HTR-8/SVneo (cell line): ENCODE measurements around the gene APOM.

Source experiments
- DNase-seq: peaks from one replicate; pipeline ENCODE4 v3.0.0; 2011; ENCODE audit warnings: low spot score, mixed read lengths; ENCODE audit not compliant: insufficient read length
- FAIRE-seq: peaks from 2 replicates; lab custom pipeline; 2011; peaks lifted over from hg19 to GRCh38; lab: Jason Lieb, UNC

The APOM gene

DNA sequence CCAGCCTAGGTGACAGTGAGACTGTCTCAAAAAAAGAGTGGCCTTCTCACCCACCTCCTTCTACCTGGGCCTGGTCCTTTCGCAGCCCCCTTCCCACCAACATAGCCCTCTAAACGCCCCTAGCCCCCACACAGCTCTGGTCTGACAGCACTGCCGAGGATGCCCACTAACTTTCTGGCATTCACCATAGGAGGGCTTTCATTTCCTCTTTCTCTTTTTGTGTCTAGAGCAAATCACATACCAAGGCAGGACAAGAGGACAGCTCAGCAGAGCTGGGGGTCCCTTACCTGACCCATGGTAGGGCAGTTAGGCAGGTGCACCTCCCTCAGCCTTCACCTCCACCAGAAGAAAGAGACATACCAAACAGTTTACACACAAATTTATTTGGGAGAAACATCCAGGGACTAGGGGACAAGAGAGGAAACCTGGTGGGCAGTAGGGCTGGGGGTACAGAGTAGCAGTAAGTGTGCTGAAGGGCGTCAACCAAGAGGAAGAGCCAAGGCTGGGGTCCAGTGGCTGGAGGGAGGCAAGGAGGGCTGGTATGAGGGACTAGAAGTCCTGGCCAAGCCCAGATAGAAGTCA lies 20.7 kb downstream of the APOM start:
- no peak for FAIRE-seq

DNA sequence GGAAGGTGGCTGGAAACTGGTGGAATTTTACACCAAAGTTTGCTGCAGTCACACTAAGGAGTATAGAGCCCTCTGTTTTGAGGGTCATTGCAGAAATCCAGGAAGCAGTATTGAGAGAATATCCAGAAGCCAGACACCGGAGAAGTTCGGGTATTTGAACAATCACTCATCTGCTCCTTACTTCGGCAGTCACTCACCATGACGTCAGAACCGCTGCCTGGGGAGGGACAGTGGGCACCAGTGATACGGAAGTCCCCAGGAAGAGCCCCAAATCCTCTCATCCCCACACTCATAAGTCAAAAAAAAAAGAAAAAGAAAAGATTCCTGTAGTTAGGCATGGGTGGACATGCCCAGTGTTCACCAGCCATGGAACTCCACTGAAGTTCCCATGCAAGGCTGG lies 21.2 kb downstream of the APOM start:
- FAIRE-seq = no peak

More for the DNA sequence above, 20.7 kb downstream of the APOM start:
- DNase-seq = no peak

DNA sequence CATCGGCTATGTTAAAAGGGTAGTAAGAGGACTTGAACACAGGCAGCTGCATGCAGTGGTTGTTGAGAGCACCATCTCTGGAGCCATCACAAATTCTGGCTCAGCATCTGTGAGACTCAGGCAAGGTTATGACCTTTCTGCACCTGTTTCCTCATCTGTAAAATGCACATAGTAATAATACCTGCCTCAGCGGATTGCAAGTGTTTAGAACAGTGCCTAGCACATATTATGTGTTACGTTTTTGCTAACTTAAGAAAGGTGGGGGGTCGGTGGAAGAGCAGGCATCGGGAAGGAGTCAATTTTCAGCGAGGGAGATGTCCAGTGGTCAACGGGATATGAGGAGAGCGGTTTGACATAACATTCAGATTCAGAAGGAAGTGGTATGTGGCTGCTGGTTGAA lies 22.3 kb downstream of the APOM start:
- FAIRE-seq (no peak), DNase-seq (no peak)

More for the DNA sequence above, 21.2 kb downstream of the APOM start:
- no peak for DNase-seq

DNA sequence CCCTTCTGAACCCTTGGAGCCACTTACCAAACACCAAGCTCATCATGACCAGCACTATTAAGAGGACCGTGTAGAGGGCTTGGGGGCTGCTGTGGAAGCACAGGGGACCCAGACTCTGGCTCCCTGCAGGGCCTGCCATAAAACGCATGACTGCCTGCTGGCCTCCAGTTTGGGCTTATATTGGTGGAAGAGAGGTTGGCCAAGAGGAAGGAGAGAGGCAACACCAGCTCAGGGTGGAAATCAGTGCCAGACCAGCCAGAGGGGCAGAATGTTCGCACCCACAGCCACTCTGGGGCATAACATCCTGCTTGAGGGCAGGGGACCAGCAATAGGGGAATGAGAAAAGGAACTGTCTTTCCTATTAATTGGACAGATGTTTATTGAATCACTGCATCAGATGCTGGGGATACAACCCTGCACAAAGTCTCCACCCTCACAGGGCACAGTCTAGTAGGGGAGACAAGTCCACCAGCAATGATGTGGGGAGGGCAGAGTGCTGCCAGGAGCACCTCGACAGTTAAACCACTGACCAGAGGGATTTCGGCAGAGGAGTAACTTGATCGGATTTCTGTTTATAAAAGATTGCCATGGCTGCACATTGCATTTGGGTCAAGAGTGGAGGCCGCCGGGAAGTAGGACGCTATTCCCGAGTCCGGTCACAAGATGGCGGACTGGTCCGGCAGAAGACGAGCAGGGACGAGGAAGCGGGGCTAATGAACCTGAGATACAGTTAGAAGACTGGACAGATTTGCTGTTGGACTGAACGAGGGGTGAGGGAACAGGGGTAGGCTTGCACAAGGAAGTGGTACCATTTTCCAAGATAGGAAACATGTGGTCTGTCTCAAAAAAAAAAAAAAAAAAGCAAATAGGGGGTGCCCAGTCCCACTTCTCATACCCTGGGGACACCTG lies 24.8 kb downstream of the APOM start, which contains the start of gene LY6G5C:
Gene LY6G5C, minus strand, starts transcription at position 842 of the 909 bp plus-strand sequence. Its CDS starts 694 bp downstream, at position 148.
- FAIRE-seq = peak; percentile 93
- DNase-seq = peak; percentile 84

DNA sequence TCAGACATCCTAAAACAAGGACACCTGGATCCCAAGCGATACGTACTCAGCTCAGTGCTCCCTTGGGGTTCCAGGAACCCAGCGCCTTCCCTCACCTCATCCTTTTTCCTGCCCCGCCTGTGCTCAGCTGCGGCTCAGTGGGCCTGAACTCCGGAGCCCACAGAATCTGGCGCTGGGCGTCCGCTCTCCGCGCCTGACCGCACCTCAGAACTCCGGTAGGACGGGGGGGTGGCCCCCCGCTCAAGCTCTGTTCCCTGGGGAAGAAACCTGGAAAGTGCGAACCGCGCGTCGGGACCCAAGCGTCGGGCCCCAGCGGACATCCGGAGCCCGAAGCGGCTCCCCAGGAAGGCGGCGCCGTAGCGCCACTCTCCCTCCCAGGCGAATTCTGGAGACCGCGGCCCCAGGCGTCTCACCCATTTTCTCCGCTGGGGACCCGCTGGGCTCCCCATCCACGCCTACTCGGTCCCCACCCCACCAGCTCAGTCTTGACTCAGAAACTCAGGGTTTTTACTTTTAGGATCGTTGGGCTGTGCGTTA lies 25.5 kb downstream of the APOM start:
- DNase-seq (no peak), FAIRE-seq (no peak)

DNA sequence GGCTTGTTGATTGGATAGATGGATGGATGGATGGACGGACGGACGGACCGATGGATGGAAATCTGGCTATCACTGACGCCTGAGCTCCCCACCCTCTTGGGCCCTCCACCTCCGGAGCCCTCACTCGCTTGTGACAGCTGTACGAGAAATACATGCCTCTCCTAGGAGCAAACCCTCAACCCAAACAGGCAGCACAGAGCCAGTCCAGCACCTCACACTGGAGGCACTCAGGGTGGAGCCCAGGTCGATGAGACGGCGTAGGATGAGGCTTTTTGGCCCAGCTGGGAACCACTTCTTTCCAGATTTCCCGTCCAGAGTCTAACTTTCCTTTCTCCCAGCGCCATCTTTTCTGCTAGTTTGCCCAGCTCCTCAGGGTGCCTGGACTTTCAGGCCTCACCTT lies 27.9 kb downstream of the APOM start:
- no peak for DNase-seq
- FAIRE-seq = no peak

DNA sequence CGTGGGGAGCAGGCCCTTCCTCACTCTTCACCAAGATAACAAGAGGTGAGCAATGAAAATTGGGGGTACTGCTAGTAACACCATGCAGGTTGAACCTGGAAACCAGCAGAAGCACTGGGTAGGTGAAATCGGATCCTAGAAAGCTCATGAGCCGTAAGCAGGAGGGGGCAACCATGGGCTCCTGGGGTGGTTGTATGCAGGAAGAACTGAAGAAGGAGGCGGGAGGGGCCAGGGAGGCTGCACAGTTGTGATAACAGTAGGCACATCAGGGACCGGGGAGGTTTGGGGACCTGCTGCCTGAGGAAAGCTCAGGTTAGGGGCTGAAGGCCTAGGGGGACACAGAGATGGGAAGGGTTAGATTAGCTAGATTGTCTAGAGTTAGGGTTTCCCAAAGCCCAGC lies 30.8 kb downstream of the APOM start:
- FAIRE-seq = no peak
- DNase-seq = no peak

DNA sequence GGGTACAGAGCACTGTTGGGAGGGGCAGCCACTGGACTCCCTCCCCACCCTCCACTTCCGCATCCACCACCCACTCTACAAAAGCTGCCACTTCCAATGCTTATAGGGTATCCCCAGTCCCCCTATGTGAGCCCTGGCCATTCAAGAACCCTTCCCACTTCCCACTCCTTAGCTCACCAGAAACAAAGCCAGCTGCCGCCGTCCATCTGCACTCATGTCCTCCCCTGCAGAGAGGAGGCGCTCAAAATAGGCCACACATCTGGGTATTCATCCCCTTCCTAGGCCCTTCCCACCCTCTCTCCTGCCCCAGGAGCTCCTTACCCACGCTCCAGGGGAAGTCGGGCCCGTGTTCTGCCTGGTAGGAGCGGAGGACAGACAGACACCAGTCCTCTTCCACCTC lies 31.6 kb downstream of the APOM start:
- no peak for DNase-seq
- no peak for FAIRE-seq

DNA sequence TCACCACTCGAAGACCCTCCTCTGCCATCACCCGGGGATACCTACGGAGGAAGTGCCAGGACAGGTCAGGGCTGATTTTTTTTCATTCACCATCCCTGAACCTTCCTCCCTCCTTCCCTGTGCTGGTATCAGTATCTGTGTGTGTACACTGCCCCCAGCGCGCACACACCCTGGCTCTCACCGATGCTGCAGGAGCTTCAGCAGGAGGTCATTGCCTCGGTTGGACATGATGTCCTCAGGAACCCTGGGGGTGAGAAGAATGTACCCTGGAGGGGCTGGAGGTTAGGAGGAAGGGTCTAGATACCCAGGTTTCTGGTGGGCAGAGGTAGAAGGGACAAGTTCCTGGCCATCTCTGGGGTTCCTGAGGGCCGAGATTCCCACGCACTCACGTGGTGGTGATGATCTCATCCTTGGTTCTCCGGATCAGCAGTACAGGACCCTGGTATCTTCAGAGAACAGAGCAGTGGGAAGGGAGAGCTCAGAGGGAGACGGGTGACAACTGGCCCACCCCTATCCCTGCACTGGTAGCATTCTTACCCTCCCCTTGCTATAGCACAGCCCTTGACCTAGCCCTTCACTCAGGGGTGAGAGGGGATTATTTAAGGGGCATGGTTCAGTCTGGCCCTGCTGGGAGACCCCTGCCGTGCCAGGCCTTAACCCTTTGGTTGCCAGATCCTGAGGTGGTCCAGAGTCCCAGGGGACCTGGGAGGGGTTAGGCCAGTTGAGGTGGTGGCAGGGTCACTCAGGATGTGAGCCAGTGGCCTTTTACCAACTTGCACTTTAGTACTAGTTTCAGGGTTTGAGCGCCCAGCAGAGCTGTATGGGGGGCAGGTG lies 32.4 kb downstream of the APOM start:
- FAIRE-seq (no peak), DNase-seq (no peak)

DNA sequence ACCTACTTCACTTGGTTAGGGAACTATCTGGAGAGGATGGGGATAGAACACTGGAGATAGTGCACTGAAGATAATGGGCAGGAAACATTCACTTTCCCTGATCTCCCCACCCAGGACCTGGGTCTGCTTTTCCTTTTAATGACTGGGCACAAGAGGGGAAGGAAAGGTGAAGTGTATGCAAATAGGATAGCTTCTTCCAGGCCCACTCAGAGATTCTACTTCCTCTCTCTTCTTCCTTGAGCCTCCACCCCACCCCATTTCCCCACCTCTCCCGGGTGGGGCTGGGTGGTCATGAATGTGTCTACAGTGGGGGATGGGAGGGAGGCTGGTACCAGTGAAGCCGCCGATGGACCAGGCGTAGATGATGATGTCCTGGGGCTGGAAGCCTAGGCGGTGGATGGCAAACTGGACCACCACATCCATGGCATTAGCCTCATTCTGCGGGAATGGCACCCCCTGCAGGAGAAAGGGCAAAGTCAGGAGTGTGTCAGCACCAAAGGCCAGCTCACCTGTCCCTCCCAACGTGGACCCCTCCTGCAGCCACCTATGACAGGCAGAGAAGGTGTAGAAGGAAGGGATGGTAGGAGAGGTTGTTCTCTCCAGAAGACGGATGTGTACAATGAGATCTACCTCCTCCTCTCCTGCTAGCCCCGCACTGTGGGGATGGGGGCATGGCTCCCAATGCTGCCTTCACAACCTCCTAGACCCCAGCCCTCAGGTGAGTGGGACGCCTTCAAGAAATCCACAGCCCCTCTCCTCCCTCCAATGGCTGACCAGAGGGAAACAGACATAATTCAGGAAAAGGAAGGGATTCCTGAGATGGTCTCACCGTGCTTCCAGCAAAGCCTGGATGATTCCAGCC lies 33.8 kb downstream of the APOM start:
- DNase-seq (no peak), FAIRE-seq (no peak)

DNA sequence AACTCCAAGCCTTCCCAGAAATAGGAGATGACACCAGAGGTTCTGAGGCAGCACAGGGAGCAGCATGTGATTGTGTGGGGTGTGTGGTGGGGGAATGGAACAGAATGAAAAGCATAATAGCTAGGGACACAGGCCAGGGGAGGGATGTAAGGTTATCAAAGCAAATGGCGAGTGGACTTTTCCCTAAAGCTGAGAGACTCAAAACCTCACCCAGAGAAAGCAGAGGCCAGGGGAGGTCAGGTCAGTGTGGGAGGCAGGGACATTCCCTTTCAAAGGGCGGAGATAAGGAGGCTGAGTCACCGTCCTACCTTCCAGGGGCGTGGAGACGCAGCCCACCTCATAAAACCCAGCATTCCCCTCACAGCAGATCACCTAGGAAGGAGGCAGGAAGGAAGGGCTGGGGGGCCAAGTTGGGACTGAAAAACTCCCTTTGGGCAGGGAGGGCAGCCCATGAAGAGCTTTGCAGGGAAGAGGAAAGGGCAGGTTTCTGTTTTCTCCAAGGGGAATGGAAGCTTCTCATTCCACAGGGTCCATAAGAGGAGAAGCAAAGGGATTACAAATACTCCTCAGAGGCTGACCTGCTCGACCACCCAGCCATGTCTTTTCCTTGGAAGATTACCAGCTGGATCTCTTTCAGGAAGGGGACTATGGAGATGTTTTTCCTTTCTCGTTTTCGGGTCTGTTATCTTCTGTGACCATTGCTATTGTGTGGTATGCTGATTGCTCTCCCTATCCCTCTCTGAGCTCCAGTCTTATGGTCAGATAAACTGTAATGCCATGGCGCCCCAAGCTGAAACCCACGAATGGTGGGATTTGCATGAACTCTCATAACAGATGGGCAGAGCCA lies 34.8 kb downstream of the APOM start:
- DNase-seq = no peak
- no peak for FAIRE-seq

DNA sequence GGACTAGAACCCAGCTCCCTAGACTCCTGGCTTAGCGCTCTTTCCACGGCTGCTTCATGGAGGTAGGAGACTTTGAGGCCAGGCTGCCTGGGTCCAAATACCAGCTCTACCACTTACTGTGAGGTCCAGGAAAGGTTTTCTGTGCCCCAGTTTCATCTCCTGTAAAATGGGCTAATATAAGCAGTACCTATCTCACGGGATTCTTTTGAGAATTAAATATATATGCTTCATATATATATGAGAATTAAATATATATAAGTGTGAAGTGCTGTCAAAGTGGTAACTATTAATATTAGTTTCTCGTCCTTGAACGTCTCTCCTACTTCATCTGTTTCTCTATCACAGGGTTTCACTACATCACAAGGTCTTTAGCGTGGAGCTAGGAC lies 35.4 kb downstream of the APOM start:
- DNase-seq (no peak), FAIRE-seq (no peak)

DNA sequence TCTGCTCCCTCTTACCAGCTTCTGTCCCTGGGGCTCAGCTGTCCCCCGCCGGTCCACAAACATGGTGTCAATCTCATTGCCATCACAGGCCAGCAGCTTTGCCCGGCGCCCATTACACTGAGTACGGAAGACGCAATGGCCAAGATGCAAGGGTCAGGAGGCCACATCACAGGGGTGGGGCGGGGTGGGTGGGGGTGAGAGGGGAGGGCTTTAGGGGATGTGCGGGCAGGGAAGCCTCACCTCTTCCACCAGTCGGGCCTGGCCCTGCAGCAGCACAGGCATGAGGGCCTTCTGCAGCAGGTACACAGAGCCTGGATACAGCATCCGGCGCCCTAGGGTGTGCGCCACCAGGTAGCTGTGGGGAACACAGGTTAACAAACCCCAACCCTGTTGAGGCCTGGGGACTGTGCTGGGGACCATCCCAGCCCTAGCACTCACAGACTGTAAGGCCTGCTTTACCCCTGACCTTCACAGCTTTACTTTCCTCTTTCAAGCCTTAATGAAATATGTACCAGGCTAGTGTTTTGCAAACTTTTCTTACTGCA lies 35.9 kb downstream of the APOM start:
- FAIRE-seq = no peak
- no peak for DNase-seq

DNA sequence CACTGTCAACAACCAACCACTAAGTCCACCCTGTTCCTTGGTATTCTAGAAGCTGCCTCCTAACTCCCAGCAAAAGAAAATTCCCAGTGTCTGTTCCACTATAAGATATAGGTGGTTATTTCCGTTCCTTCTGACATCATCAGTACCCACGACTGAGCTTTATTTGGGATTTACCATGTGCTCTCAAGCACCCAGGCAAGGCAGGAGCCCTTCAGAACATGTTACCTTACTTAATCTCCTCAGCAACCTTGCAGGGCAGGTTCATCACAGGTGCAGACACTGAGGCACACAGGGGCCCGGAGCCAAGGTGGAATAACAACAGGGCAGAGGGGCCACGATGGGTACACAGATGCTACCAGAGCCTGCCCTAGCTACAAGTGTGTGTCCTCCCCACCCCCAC lies 36.7 kb downstream of the APOM start:
- FAIRE-seq (no peak), DNase-seq (no peak)

DNA sequence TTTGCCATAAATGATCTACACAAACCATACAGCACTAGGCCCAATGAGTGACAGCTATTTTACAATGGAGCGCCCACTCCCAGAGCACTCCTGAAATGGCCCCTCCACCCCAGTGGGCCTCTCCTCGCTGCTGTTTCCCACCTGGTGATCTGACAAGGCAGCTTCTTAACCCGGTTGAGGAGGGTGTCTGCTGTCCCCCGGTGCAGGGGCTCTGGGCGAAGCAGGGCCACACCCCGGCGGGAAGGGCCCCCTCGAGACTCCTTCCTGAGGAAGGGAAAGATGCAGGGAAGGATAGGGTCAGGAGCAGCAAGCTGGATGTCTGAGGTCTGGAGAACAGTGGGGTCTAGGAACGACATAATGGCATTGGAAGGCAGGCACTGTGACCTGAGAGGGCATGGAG lies 37.2 kb downstream of the APOM start:
- FAIRE-seq = no peak
- DNase-seq = no peak

DNA sequence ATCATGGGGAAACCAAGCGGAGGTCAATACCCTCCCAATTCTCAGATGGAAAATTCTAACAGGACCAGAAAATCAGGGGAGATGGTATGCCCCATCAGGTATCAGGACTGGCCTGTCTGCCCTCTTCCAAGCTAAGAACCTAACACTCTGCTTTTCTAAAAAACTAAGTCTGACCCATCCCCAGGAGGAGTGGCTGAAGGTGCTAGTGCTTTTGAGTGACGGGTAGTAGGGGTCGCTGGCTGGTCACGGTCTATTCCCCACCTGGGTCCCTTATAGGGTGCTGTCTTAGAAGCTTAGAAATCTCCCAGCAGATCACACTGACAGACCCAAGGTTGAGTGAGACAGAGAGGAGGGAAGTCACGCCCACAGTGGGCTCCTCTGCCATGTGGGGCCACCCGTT lies 37.8 kb downstream of the APOM start:
- no peak for FAIRE-seq
- no peak for DNase-seq

DNA sequence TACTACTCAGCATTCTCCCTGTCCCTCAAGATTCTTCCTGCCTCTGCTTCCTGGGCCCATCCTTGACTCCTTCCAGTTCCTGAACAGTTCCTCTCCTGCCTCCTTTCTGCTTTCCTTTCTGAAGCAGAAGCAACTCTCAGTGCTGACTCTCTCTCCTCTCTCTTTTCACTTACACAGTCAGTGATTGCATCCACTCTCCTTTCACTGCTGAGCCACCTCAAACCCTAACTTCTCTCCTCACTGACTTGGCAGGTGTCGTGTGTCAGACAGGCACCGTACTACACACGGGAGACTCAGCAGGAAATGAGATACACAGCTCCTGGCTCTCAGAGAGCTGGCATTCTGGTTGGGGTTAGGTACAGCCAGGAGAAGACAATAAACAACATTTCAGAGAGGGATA lies 41.9 kb downstream of the APOM start:
- DNase-seq (no peak), FAIRE-seq (no peak)

DNA sequence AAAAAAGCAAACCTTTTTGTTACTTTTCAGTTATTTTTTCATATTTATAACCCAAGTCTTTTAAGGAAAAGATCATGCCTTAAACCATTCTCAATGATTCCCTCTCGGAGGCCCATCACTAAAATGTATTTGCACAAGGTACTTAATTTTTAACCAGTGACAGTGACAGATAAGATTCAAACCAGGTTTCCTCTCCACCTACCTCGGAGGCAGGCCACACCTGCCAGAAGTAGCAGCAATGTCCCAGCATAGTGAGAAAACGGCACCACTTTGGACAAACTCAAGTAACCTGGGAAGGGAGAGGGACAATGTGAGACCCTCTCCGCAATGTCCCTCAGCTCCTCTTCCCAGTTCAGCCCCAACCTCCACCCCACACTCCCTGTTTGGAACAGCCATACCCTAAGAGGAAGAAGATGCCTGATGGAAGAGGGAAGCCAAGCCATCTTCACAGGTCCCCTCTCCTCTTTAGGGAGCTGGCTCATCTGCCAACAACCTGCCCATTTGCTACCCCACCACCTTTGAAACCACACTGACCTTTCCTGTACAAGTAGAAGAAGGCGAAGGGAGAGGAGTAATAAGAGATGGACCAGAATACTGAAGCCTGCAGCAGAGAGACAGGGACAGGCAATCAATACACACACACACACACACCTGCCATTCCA lies 45.2 kb downstream of the APOM start:
- no peak for FAIRE-seq
- no peak for DNase-seq
